Stomach (tissue), 4 donors: ENCODE data around the gene IMPACT.

ENCODE experiments used
- CTCF ChIP-seq, 7 experiments: fragments of 450-650 bp in 4 of 7; fragments of 200-600 bp in 3 of 7; sonication (generic) in 3 of 7; IDR thresholded peaks; one replicate each; pipeline ENCODE4 v1.5.1; 2016 to 2019; ENCODE audit warnings: antibody characterized with exemption in 7 of 7, control low read depth in 2 of 7, mild to moderate bottlenecking in 1 of 7
- EP300 ChIP-seq: sonication (generic); formaldehyde crosslinking; IDR thresholded peaks from one replicate; pipeline ENCODE4 v1.6.1; 2017; ENCODE audit warnings: antibody characterized with exemption
- POLR2A ChIP-seq, 4 donors: fragments of 450-650 bp; IDR thresholded peaks; one replicate each; pipeline ENCODE4 v1.6.1; 2016; ENCODE audit warnings: antibody characterized with exemption in 4 of 4, control low read depth in 2 of 4, mild to moderate bottlenecking in 1 of 4, moderate library complexity in 1 of 4
- POLR2AphosphoS5 ChIP-seq, 3 donors: sonication (generic); formaldehyde crosslinking; IDR thresholded peaks; one replicate each; pipeline ENCODE4 v1.6.1; 2016; ENCODE audit warnings: antibody characterized with exemption in 3 of 3

DNA sequence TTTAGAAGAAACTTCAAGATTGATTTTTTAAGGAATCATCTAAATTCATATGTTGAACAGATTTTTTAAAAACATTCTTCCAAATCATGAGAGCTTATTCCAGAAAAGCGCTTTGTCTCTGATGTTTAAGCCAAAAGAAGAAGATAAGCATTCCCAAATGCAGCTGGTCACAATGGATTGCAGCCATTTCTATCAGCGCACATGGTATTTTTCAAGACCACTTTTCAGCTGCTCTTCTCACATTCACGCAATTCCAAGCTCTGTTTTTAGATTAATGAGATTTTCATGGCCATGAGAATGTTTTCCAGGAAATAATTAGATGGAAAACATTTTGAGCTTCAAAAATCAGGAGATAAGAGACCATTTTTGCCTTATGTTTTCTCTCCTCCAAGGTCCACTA, 37.5 kb upstream of the IMPACT start:
- TF ChIP-seq CTCF (IDR thresholded peaks at IDR 0.05) (no peak), POLR2AphosphoS5 (IDR thresholded peaks at IDR 0.05) (no peak), POLR2A (IDR thresholded peaks at IDR 0.05) (no peak), EP300 (no peak)
